Activated T-helper 17 cell treated with anti-CD3 and anti-CD28 coated beads, Interleukin-2, amount 50 U/mL, for 72 hours (primary cell): Measurements from ENCODE around the gene IRF4. TPM values are rescaled to one million over a fixed set of nuclear protein-coding genes. Genes with fewer than 3 reads are reported as not detected.

ENCODE experiments used
- total RNA-seq, 2 donors: library from RNA; stranded (reverse); gene quantifications; one replicate each; pipeline ENCODE4 v1.2.3, GENCODE V29; 2022

The IRF4 gene
- total RNA-seq, 2 donors from 2014 or later: 477 to 704 TPM

Other genes with a start within 250 kb of the IRF4 start
- gene DUSP22, start 99.3 kb upstream of the IRF4 start, total RNA-seq: 10 to 100 TPM; 23.3 to 27.4 TPM